ENCODE measurements around the gene AGER.

AGER gene

DNA sequence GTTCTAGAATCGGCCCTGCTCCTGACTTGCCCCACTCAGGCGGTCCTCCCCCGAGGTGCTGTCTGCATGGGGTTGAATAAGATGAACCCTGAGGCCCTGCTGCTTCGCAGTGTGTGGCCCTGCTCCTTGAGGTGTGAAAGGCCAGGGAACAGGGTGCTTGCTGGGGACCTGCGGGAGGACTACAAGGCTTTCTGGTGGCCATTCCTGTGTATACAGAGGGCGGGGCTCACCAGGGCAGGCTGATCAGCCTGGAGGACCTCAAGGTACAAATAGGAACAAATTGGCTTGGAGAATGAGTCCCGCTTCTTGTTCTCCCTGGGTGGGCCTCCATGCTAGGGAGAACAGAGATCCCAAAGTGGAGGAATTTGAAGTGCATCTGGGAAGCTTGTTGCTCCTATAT is 34.1 kb upstream of the AGER start:
- TF ChIP-seq, protein P1, sequence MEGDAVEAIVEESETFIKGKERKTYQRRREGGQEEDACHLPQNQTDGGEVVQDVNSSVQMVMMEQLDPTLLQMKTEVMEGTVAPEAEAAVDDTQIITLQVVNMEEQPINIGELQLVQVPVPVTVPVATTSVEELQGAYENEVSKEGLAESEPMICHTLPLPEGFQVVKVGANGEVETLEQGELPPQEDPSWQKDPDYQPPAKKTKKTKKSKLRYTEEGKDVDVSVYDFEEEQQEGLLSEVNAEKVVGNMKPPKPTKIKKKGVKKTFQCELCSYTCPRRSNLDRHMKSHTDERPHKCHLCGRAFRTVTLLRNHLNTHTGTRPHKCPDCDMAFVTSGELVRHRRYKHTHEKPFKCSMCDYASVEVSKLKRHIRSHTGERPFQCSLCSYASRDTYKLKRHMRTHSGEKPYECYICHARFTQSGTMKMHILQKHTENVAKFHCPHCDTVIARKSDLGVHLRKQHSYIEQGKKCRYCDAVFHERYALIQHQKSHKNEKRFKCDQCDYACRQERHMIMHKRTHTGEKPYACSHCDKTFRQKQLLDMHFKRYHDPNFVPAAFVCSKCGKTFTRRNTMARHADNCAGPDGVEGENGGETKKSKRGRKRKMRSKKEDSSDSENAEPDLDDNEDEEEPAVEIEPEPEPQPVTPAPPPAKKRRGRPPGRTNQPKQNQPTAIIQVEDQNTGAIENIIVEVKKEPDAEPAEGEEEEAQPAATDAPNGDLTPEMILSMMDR (IDR thresholded peaks at IDR 0.05; ENCODE audit: extremely low read depth, insufficient read depth, missing control alignments): no peak
- in situ Hi-C loops (cut with MboI; ENCODE audit: low pct_unique_long_range_greater_than_20kb, low sequenced_read_pairs, unreplicated experiment): no loop called here
- no peak for DNase-seq (ENCODE audit: low spot score)

DNA sequence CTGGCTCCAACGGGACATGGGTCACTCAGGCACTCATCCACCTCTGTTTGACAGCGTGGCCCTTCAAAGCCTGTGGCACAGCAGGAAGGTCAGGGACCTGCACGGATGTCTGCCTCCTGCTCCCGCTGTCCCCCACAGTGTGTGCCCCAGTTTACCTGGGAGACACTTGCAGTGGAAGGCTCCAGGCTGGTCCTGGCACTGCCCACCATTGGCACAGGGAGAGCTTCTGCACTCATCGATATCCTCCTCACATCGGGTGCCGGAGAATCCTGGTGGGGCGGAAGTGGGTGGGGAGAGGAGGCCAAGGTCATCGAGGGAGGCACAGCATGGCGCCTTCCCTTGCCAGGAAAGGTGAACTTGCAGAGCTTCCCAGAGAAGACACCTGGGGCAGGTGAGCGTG is 32.9 kb upstream of the AGER start:
- no peak for DNase-seq (ENCODE audit: low spot score)
- TF ChIP-seq, protein P1 (IDR thresholded peaks at IDR 0.05; ENCODE audit: extremely low read depth, insufficient read depth, missing control alignments): no peak
- in situ Hi-C loops (cut with MboI; ENCODE audit: low pct_unique_long_range_greater_than_20kb, low sequenced_read_pairs, unreplicated experiment): no loop called here

DNA sequence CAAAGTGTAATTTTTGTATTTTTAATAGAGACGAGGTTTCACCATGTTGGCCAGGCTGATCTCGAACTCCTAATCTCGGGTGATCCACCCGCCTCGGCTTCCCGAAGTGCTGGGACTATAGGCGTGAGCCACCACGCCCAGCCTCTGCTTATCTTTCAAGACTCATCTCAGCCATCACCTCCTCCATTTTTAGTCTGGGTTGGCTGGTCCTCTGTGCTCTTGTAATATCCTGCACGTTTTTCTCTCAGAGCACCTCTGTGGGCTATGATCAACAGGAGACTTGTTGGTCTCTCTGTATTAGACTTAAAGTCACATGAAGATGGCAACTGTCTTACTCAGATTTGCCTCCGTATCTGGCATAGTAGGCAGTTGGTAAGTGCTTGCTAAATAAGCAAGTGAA is 32.2 kb upstream of the AGER start:
- in situ Hi-C loops (cut with MboI; ENCODE audit: low pct_unique_long_range_greater_than_20kb, low sequenced_read_pairs, unreplicated experiment): no loop called here

DNA sequence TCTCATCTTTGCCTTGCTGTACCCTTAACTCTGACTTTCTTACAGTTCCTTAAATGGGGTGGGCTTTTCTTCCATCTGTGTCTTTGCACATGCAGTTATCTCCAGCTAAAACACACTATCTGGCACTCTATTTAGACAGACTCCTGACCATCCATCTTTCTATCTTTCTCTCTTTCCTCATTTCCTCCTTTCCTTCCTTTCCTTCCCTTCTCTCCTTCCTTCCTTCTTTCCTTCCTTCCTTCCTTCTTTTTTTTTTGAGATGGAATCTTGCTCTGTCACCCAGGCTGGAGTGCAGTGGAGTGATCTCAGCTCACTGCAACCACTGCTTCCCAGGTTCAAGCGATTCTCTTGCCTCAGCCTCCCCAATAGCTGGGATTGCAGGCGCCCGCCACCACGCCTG is 31.6 kb upstream of the AGER start:
- in situ Hi-C loops (cut with MboI; ENCODE audit: low pct_unique_long_range_greater_than_20kb, low sequenced_read_pairs, unreplicated experiment): no loop called here
- DNase-seq (ENCODE audit: low spot score): no peak
- TF ChIP-seq, protein P1 (IDR thresholded peaks at IDR 0.05; ENCODE audit: extremely low read depth, insufficient read depth, missing control alignments): no peak

More for the DNA sequence above, 32.2 kb upstream of the AGER start:
- TF ChIP-seq, protein P1 (IDR thresholded peaks at IDR 0.05; ENCODE audit: extremely low read depth, insufficient read depth, missing control alignments): no peak
- DNase-seq (ENCODE audit: low spot score): no peak

DNA sequence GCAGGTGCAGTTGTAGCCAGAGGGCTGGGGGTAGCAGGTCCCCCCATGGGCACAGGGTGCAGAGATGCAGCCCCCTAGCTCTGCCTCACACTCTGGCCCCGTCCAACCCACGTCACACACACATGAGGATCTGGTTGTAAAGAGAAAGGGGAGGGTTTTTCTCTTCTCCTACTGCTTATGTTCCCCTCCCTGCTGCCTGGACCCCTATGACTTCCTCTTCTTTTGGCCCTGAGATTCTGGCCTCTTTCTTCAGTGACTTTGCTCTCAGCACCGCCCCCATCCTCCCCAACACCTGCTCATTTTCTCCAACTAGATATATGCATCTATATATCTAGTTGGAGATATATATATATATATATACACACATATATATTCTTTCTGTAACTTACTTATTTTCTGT is 30.1 kb upstream of the AGER start:
- in situ Hi-C loops (cut with MboI; ENCODE audit: low pct_unique_long_range_greater_than_20kb, low sequenced_read_pairs, unreplicated experiment): no loop called here

DNA sequence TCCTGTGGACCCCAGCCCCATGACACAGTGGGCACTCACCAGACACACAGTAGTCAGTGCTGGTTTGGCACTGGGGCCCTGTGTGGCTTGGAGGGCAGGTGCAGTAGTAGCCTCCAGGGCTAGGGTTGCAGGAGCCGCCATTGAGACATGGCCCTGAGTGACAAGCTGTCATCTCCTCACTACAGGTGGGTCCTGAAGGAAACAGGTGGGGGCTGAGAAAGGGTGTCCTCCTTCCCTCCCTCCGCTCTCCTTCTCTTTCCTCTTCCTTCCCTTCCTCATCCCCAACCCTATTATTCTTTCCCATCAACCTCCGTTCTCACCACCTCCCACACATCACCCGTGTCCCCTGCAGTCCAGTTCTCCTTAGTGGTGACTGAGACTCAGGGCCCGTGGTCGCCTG is 29.6 kb upstream of the AGER start:
- TF ChIP-seq, protein P1 (IDR thresholded peaks at IDR 0.05; ENCODE audit: extremely low read depth, insufficient read depth, missing control alignments): no peak
- in situ Hi-C loops (cut with MboI; ENCODE audit: low pct_unique_long_range_greater_than_20kb, low sequenced_read_pairs, unreplicated experiment): no loop called here
- DNase-seq (ENCODE audit: low spot score): no peak

More for the DNA sequence above, 30.1 kb upstream of the AGER start:
- TF ChIP-seq, protein P1 (IDR thresholded peaks at IDR 0.05; ENCODE audit: extremely low read depth, insufficient read depth, missing control alignments): no peak
- no peak for DNase-seq (ENCODE audit: low spot score)
